ENCODE measurements around the gene LAMA3. TPM values are rescaled to one million over a fixed set of nuclear protein-coding genes. Genes with fewer than 3 reads are reported as not detected.

LAMA3 gene
- total and polyA plus RNA-seq, 10 of the 15 experiments (the other 5 are each of a cell fraction or from before 2014, with no cell fraction given) = 0.37 to 6.5 (median 5.4) TPM

- Histone ChIP-seq H3K4me1 (ENCODE audit: control insufficient read depth, insufficient read depth, low read length) (peaks cover 15% of the 10 kb centered on the region), H4K20me1 (ENCODE audit: control insufficient read depth, insufficient read depth) (no peaks in the 10 kb centered on the region), H3K4me2 (ENCODE audit: control insufficient read depth, insufficient read depth) (no peak overlapping the region), H3K27me3 (replicated peaks in 1 of 2; ENCODE audit: control insufficient read depth in 2 of 2, insufficient read depth in 2 of 2, low read length in 1 of 2) (peaks cover 0 to 5% of the 10 kb centered on the region in 2 experiments; a peak in 2 of 4 replicates), H3K9me3 (replicated peaks; ENCODE audit: control insufficient read depth, insufficient read depth, low read length) (no peaks in the 10 kb centered on the region; the same call in 2 of the 3 replicates), H3K9ac (ENCODE audit: control insufficient read depth, insufficient read depth, low read length) (no peak overlapping the region), H2AFZ (ENCODE audit: control insufficient read depth, low read depth, low read length) (no peak overlapping the region; the same call in 1 of the 2 replicates), H3K4me3 (no peak overlapping the region), H3K79me2 (ENCODE audit: control insufficient read depth, insufficient read depth, low read length) (no peaks in the 10 kb centered on the region), H3K27ac (ENCODE audit: control insufficient read depth, insufficient read depth) (no peak overlapping the region), H3K36me3 (ENCODE audit: control insufficient read depth in 2 of 2, insufficient read depth in 2 of 2, low read length in 1 of 2) (no peaks in the 10 kb centered on the region)
- BruUV-seq (replicated peaks) = no TSS peak
- ChIA-PET CTCF (interaction anchor here (0.8 to 6.3 kb wide), 10 partner anchors 9 to 295 kb away, joined by 3 to 56 read pairs (median 4); no protein-coding TSS in a partner anchor), POLR2A (interaction anchor here (1.2 to 2.5 kb wide), 2 partner anchors 190 to 199 kb away, joined by 3 to 8 read pairs; no protein-coding TSS in a partner anchor), SMC1A (ENCODE audit: uncharacterized antibody, unreplicated experiment) (interaction anchor here (1.0 to 2.7 kb wide), 6 partner anchors 107 to 308 kb away, joined by 4 to 12 read pairs (median 4); no protein-coding TSS in a partner anchor), RAD21 (ENCODE audit: unreplicated experiment) (interaction anchor here (0.6 to 3.3 kb wide), 6 partner anchors 76 to 295 kb away, joined by 3 to 19 read pairs (median 4); no protein-coding TSS in a partner anchor)
- TF ChIP-seq ZNF207 (IDR thresholded peaks at IDR 0.05; ENCODE audit: borderline replicate concordance) = no peak
- TF ChIP-seq NFYA (IDR thresholded peaks at IDR 0.05; ENCODE audit: borderline replicate concordance, low read depth, low read length) = no peak
- no peak for TF ChIP-seq TCF12 (IDR thresholded peaks at IDR 0.05; ENCODE audit: low read depth, low read length)
- no peak for TF ChIP-seq TARDBP (IDR thresholded peaks at IDR 0.05; ENCODE audit: borderline replicate concordance)
- TF ChIP-seq ESRRA (IDR thresholded peaks at IDR 0.05; ENCODE audit: low read length) = no peak
- DNase-seq (ENCODE audit: low read depth, low spot score) (no peak), ATAC-seq (peak; percentile 39; the same call in 2 of the 3 replicates), FAIRE-seq (no peak)
- in situ Hi-C loops (cut with MboI) (no loop called here), intact Hi-C loops (cut with micrococcal nuclease; ENCODE audit: unreplicated experiment) (loop anchor here (5.0 kb wide), 3 partner anchors 201 to 314 kb away; partner anchors contain the start of gene TTC39C)
- 46% methylated on average over 3 of the region's 3 CpGs for WGBS (ENCODE audit: insufficient coverage, insufficient replicate concordance, low lambda C conversion rate, missing lambda C conversion rate)
Observed at GRCh38 chr18:23811176-23811575, 121.9 kb downstream of the LAMA3 start.

Measured in GM12878 (cell line).